Thyroid gland (tissue), 4 donors: ENCODE data around the gene CTNNA3. TPM values are rescaled to one million over a fixed set of nuclear protein-coding genes. Genes with fewer than 3 reads are reported as not detected.

ENCODE experiments used
- DNase-seq, 2 donors: peaks; one replicate each; pipeline ENCODE4 v3.0.0-alpha.2; 2019
- H3K27ac ChIP-seq, 3 donors: fragments of 200-600 bp; sonication (generic); 1 replicate in 2 of 3; 2 replicates in 1 of 3; pipeline ENCODE4 v1.5.1; 2016 to 2019; ENCODE audit warnings: mild to moderate bottlenecking in 1 of 3, moderate library complexity in 1 of 3
- H3K27me3 ChIP-seq: fragments of 200-600 bp; sonication (generic); one replicate; pipeline ENCODE4 v1.5.1; 2019
- H3K36me3 ChIP-seq, 2 donors: fragments of 200-600 bp; sonication (generic); one replicate each; pipeline ENCODE4 v1.5.1; 2016 to 2019
- H3K4me1 ChIP-seq, 2 donors: fragments of 200-600 bp; sonication (generic); one replicate each; pipeline ENCODE4 v1.5.1; 2017 to 2019
- H3K4me3 ChIP-seq, 3 donors: fragments of 200-600 bp; sonication (generic); replicated peaks in 1 of 3; 1 replicate in 2 of 3; 2 replicates in 1 of 3; pipeline ENCODE4 v1.5.1; 2016; ENCODE audit warnings: mild to moderate bottlenecking in 1 of 3
- H3K9me3 ChIP-seq: fragments of 200-600 bp; sonication (generic); one replicate; pipeline ENCODE4 v1.5.1; 2017
- POLR2A ChIP-seq, 2 donors: fragments of 450-650 bp; IDR thresholded peaks; one replicate each; pipeline ENCODE4 v1.6.1; 2017; ENCODE audit warnings: antibody characterized with exemption in 2 of 2, mild to moderate bottlenecking in 2 of 2, moderate library complexity in 1 of 2
- WGBS, 2 donors: methylation state at CpG; one replicate each; pipeline ENCODE4 v1.1.5; 2017; 5-methylcytosine and 5-hydroxymethylcytosine counted together
- intact Hi-C: fragments of 100-400 bp; cut with DNase I; formaldehyde crosslinking; loops from one replicate; pipeline ENCODE4 v1.15.1; 2023
- total RNA-seq, 4 donors: library from RNA; depleted of rRNA; stranded (reverse); fragments of >200 nt; gene quantifications; one replicate each; pipeline ENCODE4 v1.2.3, GENCODE V29; 2016
- TF ChIP-seq, protein P1 (sequence below), 6 experiments: fragments of 200-600 bp in 3 of 6; fragments of 450-650 bp in 3 of 6; sonication (generic) in 3 of 6; IDR thresholded peaks; one replicate each; pipeline ENCODE4 v1.5.1; 2016 to 2019; ENCODE audit warnings: antibody characterized with exemption in 6 of 6, mild to moderate bottlenecking in 2 of 6, inconsistent platforms in 1 of 6, moderate library complexity in 1 of 6

Gene CTNNA3
- total RNA-seq, 4 donors from 2014 or later = 0.11 to 0.79 (median 0.13) TPM; not detected in 1

GRCh38 chr10:66684581-66684980 lies 1011.4 kb downstream of the CTNNA3 start:
- Histone ChIP-seq H3K4me3 (no peak overlapping the region), H3K4me1 (no peaks in the 10 kb centered on the region), H3K9me3 (no peaks in the 10 kb centered on the region), H3K36me3 (no peaks in the 10 kb centered on the region), H3K27ac (no peak overlapping the region), H3K27me3 (no peaks in the 10 kb centered on the region)
- intact Hi-C loops = no loop called here
- 71 to 75% methylated on average over 3 of the region's 3 CpGs for WGBS, 2 donors
- no peak for DNase-seq
- no peak for TF ChIP-seq POLR2A (IDR thresholded peaks at IDR 0.05)
- TF ChIP-seq, protein P1, sequence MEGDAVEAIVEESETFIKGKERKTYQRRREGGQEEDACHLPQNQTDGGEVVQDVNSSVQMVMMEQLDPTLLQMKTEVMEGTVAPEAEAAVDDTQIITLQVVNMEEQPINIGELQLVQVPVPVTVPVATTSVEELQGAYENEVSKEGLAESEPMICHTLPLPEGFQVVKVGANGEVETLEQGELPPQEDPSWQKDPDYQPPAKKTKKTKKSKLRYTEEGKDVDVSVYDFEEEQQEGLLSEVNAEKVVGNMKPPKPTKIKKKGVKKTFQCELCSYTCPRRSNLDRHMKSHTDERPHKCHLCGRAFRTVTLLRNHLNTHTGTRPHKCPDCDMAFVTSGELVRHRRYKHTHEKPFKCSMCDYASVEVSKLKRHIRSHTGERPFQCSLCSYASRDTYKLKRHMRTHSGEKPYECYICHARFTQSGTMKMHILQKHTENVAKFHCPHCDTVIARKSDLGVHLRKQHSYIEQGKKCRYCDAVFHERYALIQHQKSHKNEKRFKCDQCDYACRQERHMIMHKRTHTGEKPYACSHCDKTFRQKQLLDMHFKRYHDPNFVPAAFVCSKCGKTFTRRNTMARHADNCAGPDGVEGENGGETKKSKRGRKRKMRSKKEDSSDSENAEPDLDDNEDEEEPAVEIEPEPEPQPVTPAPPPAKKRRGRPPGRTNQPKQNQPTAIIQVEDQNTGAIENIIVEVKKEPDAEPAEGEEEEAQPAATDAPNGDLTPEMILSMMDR (IDR thresholded peaks at IDR 0.05) = no peak

DNA sequence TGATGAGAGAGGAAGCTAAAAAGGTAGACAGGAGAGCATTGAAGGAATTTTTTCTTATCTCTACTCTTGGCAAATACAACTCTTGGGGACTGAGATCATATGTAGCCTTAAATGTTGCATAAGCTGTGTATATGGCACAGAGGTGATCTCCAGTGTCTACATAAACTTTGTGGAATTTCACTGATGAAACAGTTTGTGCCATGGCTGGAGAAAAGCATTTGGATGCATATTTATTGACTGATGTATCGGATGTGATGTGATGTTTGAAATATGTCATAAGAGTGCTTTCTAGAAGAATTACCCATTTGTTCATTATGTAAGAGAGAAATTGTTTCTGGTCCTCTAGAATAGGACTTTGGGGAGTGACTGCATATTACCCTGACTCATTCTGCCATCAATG lies 1015.1 kb downstream of the CTNNA3 start:
- Histone ChIP-seq H3K4me1 (no peaks in the 10 kb centered on the region), H3K9me3 (no peaks in the 10 kb centered on the region), H3K4me3 (no peak overlapping the region), H3K27ac (no peak overlapping the region), H3K27me3 (no peaks in the 10 kb centered on the region), H3K36me3 (no peaks in the 10 kb centered on the region)
- no peak for DNase-seq
- whole genome bisulfite sequencing, 2 donors = 93 to 96% methylated on average over 1 of the region's 1 CpG
- TF ChIP-seq POLR2A (IDR thresholded peaks at IDR 0.05) = no peak
- TF ChIP-seq, protein P1 (IDR thresholded peaks at IDR 0.05) = no peak
- intact Hi-C loops = no loop called here

GRCh38 chr10:66678521-66678920 lies 1017.5 kb downstream of the CTNNA3 start:
- H3K36me3 ChIP-seq = no peaks in the 10 kb centered on the region
- H3K4me1 ChIP-seq = no peaks in the 10 kb centered on the region
- no peaks in the 10 kb centered on the region for H3K9me3 ChIP-seq
- no peak for DNase-seq
- 84 to 90% methylated on average over 3 of the region's 3 CpGs for WGBS, 2 donors
- H3K4me3 ChIP-seq = no peak overlapping the region
- TF ChIP-seq POLR2A (IDR thresholded peaks at IDR 0.05) = no peak
- TF ChIP-seq, protein P1 (IDR thresholded peaks at IDR 0.05) = no peak
- H3K27ac ChIP-seq = no peak overlapping the region
- intact Hi-C loops = no loop called here
- no peaks in the 10 kb centered on the region for H3K27me3 ChIP-seq

DNA sequence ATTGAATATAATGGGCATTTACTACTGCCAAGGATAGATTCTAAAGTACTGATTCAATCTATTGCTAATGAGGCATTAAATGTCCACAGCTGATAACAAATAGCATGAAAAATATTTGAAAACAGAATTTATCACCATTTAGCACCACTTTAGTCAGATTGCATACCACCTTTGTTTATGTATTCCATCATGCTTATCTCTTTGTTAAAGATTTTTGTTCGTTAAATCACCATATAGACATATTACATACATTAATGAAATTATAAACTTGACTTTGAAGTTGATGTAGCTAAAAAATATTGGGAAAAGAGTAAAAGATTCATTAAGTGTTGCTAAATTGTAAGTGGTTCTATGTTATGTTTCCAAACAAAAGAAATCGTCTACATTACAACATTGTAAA lies 1022.9 kb downstream of the CTNNA3 start:
- H3K4me3 ChIP-seq = no peak overlapping the region
- 77 to 89% methylated on average over 2 of the region's 2 CpGs for WGBS, 2 donors
- no peaks in the 10 kb centered on the region for H3K9me3 ChIP-seq
- H3K27ac ChIP-seq = no peak overlapping the region
- intact Hi-C loops = no loop called here
- DNase-seq = no peak
- TF ChIP-seq POLR2A (IDR thresholded peaks at IDR 0.05) = no peak
- TF ChIP-seq, protein P1 (IDR thresholded peaks at IDR 0.05) = no peak
- no peaks in the 10 kb centered on the region for H3K36me3 ChIP-seq
- H3K4me1 ChIP-seq = no peaks in the 10 kb centered on the region
- H3K27me3 ChIP-seq = no peaks in the 10 kb centered on the region

DNA sequence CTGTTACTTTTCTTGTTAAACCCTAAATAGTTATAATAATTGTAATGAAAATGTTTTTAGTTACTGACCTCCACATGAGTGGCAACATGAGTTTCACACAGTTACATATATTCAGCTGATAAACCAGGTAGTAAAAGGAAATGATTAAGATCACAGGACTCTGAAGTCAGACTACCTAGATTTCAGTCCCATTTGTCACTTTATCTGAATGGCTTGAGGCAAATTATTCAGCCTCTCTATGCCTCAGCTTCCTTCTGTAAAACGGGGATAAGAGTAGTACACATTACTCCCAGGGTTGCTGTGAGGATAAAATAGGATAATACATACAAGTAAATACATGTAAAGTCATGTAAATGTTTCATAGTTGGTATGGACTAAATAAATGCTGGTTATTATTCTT lies 1024.4 kb downstream of the CTNNA3 start:
- no peak for DNase-seq
- no peak overlapping the region for H3K27ac ChIP-seq
- H3K36me3 ChIP-seq = no peaks in the 10 kb centered on the region
- H3K4me3 ChIP-seq = no peak overlapping the region
- H3K9me3 ChIP-seq = no peaks in the 10 kb centered on the region
- no peaks in the 10 kb centered on the region for H3K4me1 ChIP-seq
- no peaks in the 10 kb centered on the region for H3K27me3 ChIP-seq
- intact Hi-C loops = no loop called here
- TF ChIP-seq, protein P1 (IDR thresholded peaks at IDR 0.05) = no peak
- TF ChIP-seq POLR2A (IDR thresholded peaks at IDR 0.05) = no peak
- WGBS, 2 donors = 66 to 82% methylated on average over 1 of the region's 1 CpG
